ENCODE measurements around the gene SRXN1.

SRXN1 gene

DNA sequence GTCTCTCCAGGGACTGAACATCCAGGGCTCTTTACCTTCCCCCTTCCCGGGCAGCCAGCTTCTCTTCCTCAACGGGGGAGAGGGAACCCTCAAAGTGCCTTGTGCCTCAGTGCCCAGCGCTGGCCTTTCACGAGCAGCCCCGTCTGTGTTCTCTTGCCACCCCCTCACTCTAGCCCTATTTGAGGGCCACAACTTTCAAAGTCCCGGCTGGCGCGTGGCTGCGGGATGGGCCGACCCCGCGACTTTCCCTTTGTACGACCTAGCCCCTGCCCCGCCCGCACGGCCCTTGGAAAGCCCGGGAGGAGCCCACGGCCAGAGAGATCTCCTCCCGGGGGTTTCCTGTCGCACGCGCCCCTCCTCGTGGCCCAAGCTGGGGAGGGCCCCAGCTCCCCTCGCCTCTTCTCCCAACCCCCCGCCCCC, 22.0 kb upstream of the SRXN1 start:
- no peak for FAIRE-seq

DNA sequence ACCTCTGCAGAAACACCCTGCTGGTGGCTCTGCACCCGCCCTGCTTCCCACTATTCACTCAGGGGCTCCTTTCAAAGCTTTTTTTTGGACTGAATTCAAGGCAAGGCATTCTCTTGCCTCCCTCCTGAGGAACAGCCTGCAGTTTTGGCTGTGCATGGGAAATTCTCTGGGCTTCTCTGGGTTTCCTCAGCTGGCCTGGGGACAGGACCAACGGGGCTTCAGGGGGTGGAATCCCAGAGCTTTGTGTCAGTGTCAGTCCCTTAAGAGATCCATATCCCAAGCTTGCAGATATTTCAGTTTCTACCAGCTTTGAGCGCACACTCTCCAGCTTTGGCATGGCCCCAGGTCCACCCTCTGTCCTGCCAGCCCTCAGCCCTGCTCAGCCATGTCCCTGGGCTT, 20.6 kb upstream of the SRXN1 start:
- no peak for FAIRE-seq

DNA sequence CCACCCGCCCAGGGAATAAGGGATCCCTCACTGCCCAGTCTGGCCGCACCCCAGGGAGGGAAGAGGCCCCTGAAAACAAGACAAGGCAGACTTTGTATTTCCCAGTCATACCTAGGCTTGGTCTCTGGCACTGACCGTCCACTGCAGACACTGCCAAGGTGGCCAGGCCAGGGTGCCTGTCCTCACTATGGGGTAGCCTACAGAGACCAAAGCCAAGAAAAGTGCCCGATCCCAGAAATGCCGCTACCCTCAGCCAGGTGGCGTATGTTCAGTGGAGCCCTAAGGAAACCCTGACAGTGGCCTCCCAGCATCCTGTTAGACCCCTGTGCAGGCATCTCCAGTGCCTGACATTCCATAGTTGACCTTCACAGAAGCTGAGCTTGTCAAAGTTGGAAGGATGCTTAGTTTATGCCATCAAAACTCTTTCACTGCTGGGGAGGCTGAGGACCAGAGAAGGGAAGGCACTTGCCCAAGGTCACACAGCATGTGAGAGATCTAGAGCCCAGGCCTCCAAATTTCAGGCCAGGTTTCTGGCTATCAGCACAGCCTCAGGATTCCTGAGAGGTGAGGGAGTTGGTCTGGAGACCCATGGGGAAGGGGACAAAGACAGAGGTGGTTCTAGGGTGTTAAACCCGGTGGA, 20.1 kb upstream of the SRXN1 start:
- no peak for FAIRE-seq

DNA sequence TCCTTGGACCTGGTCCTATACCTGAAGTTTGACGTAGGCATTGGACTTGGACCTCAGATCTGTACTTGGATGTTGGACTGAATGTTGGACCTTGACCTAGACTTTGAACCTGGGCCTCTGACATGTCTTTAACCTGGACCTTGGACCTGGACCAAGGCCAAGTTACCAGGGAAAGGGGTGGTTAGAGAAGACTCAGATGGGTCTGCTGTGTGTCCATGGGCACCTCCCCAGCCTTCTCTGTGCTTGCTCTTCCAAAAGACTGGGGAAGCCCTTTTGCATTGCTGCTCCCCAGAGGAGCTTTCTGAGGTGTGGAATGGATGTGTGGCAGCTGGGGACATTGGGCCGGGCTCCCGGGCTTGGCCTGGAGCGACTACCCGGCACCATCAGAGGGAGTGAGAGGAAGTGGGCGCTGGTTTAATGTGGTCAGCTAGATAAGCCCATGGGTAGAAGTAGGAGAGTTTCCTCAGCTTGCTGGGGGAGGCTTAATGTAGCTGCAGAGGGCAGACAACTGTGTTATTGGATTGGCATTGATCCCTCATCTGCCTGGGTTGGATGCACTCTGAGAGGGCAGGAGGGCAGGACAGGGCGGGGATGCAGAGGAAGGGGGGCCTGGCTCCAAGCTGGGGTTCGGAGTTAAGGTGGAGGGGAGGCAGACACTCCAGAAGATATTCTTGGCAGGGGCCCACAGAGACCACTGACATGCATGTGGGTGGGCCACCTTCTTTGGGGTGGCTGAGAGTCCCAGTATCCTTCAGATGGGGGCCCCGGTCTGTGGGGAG, 18.4 kb upstream of the SRXN1 start:
- no peak for FAIRE-seq

DNA sequence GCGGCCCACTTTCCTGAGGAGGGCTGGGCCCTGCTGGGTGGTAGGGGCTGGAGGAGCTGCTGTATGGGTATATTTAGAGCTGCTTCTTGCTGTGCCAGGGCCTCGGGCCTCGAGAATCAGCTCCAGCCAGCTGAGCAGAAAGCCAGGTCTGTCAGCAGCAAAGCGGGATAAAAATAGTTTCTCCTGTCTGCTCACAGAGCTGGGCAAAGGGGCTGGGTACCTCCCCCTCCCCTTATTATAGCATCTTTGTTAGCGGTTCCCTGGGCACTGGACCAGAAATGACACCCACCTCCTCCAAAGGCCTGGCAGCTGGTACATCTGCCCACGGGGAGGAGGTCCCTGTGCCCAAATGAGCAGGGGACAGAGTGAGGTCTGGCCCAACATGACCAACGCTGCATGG, 16.6 kb upstream of the SRXN1 start:
- no peak for FAIRE-seq

DNA sequence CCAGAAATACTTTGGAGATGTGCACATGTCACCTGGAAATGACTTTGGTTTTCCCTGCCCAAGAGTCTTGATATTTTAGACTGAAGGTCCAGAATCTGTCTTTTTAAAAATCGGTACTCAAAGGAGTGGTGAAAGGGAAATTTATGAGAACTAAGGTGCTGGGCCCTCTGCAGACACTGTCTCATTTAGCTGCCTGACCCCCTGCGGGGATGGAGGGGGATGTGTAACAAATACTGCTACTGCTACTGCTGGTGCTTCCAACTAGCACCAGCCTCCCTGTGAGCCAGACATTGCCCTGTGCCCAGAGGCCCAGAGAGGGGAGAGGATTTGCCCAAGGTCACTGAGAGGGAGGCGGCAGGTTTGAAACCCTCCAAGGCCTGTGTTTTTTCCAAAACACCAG, 15.6 kb upstream of the SRXN1 start:
- no peak for FAIRE-seq

DNA sequence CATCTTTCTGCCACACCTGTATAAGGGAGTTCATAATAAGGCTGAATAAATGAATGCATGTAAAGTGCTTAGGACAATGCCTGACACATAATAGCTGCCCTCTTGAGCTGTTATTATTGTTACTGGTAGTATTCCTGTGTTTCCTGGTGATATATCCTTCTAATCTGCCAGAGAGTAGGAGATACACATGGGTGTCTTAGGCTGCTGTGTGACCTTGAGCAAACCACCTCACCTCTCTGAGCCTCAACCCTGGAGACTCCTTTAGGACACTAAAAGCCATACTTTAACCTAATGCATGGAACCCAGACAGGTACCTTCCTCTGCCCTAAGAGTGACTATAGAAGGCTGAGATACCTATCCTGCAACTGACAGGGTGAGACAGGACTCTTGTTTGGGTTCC, 15.1 kb upstream of the SRXN1 start:
- FAIRE-seq = no peak

DNA sequence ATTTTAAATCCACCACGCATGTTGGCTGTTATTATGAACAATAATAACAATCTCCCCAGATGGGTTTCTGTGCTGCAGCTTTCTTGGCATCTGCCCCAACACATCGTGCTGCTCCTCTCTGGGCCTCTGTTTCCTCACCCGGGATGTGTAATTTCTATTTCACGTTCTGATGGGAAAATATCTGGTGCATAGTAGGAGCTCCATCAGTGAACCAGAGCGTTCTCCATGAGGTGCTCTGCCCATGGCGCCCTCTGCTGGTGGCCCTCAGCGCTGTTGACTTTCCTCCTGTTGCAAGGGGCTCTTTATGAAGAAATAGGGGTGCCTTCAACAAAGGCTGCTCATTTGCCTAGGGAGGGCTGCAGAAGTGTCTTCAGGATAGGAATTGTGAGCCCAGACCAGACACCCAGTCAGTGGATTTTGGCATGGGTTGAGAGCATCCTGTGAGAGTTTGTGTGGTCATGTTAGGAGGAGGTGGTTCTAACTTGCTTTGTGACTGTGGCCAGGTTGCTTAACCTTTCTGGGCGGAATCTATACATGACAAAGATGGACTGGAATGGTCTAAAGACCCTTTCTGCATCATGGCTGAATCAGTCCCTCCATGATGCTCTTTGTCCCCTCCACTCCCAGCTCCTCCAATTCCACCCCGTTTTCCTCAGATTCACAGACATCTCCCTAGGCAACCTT, 14.5 kb upstream of the SRXN1 start:
- FAIRE-seq = no peak

DNA sequence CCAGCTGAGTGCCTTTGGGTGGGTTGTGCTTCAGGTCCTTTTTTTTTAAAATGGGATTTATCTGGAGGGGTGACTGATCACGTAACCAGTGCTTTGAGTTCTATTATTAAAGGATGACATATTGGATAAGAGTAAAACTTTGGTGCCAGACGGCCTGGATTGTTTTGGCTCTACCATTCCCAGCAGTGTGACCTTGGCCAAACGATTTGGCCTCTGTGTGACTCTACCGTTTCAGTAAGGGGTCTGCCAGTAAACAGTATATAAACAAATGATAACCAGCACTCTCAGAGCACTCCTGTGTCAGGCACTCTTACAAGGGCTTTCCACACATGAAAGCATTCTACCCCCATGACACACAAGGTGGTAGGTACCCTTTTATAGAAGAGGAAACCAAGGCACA, 13.9 kb upstream of the SRXN1 start:
- FAIRE-seq = no peak

DNA sequence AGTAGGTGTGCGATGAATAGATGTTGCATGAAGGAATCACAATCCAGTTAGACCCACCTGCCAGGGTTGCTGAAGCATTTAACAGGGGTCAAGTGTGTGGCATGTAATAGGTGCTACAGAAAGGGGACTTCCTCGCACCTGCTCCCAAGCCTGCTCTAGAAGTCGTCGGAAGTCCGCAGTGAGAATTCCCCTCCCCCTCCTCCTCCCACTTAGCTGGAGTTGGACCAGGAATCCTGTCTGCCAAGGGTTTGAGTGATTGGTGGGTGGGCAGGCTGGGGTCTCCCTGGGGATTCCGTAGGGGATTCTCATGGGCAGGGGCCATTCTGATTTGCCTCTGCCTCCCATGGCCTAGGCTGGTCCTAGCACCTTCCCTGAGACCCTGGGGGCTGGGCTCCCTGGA, 12.3 kb upstream of the SRXN1 start:
- no peak for FAIRE-seq

DNA sequence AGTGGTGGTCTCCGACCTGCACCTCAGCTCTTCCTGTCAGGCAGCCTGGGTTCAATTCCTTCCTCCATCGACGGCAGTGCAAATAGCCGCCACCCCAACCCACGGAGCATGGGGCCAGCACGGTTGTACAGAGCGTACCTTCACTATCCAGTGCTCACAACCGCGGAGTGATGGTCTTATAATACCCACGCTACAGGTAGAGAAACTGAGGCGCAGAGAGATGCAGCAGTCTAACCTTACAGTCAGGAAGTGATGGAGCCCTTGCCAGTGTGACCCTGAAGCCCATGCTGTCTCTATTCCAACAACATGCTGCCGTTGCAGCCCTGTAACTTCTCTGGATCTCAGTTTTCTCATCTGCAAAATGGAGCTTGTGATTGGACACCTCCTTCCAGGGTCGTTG, 11.6 kb upstream of the SRXN1 start:
- no peak for FAIRE-seq

DNA sequence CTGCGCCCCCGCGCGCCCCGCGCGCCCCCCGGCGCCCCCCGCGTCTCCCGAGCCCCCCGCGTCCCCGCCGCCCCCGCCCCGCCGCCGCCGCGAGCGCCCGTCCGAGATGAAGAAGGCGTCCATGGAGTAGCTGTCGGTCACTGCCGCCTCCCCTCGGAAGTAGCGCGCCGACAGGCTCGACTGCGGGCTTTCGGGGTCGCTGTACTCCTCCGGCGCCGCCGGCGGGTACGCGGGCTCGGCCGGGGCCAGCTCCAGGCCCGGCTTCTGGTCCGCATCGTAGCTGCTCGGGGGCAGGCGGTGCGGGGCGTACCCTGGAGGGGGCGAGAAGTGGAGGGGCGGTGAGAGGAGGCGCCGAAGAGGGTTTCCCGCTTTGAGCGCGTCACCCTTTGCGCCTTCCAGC, 11.2 kb upstream of the SRXN1 start:
- FAIRE-seq = no peak

DNA sequence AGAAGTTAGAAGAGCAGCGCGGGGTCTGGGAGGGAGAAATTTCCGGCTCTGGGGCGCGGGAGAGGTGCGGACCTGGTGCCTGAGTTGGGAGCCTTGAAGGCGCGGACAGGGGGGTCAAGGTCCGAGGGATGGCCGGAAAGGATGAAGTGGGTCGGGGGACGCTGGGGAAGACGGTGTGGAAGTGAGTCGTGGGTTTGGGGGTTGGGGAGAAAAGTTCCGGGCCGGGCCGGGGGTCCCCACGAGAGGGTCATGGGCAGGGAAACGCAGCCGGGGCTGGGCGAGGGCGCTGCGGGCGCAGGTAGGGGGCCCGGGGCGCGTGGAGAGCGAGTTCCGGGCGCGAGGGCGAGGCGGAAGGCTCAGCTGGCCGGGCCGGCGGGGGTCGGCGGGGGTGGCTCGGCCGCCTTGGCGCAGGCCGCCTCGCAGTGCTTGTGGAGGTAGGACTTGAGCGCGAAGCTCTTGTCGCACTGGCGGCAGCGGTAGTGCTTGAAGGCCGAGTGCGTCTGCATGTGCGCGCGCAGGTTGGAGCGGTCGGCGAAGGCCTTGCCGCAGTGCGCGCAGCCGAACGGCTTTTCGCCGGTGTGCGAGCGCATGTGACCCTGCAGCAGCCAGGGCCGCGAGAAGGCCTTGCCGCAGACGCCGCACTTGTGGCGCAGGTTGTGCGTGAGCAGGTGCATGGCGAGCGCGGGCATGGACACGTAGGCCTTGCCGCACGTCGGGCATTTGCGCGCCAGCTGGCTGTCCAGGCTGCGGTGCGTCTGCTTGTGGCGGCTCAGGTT, 10.5 kb upstream of the SRXN1 start:
- FAIRE-seq = no peak

DNA sequence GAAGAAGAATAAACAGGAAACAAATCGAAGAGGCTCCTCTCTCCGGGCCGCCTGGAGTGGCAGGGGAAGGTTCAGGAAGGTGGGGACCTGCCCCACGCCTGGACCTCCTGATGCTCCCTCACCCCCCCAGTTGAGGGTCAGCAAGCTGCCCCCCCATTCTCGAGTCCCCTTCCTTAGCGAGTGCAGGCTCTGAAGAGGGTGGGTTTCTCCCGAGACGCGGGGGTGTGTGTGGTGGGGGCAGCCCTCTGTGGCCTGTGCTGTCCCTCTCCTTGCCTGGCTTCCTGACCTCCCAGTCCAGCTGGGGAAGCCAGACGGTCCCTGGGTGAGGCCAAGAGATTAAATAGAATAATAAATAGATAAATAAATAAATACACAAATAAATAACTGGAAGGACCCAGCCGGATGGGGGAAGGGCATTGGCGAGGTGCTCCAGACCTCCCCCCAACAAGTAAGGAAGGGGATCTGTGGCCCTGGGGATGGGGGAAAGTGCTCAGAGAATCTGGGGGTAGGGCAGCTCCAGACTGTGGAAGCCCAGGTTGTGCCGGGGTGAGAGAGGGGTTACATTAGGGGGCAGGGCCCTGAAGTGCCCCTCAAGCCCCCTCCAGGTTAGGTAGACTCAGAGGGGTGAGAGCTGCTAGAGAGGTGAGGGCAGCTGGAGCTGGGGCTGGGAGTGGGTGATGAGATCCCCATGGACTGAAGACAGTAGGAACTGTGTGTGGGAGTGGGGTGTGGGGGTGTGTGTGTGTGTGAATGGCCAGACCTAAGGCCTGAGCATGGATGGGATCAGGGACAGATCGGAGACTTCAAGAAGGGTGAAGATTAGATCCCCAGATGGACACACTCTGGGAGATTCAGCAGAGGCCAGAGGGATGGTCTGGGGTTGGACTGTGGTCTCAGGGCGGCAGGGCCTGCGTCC, 9.5 kb upstream of the SRXN1 start:
- FAIRE-seq = no peak

DNA sequence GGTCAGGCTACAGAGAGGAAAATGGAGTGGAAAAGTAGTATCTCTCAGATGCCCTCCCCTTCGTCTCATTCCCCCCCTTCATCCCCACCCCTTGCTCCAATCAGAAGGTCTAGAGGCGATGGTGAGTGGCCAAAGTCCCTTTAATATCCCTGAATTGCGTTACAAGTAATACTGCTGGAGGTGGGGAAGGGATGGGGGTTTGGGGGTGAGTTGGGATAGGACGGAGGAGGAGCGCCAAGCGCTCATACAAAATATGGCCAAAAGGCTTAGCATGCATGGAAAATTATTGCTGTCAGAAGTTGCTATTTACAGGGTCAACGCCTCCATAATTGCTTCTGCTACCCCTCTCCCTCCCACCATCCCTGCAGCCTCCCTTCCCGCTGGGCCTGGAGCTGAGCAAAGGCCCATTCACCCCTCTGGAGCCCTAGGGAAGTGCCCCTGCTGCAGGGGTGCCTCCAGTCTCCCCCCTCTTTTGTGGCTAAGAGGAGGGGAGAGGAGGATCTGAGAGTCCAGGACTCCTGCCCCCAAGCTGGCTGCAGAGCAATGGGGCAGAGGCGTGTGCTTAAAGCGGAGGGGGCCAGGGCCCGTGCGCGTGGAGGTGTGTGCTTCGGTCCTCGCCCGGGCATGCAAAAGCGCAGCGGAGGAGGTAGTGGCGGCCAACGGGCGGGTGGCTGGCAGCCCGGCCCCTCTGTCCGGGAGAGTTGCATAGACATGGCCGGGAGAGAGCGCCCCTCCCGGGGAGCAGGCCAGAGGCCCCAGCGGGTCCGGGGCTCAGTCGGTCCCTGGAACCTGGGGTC, 8.7 kb upstream of the SRXN1 start:
- FAIRE-seq = no peak

DNA sequence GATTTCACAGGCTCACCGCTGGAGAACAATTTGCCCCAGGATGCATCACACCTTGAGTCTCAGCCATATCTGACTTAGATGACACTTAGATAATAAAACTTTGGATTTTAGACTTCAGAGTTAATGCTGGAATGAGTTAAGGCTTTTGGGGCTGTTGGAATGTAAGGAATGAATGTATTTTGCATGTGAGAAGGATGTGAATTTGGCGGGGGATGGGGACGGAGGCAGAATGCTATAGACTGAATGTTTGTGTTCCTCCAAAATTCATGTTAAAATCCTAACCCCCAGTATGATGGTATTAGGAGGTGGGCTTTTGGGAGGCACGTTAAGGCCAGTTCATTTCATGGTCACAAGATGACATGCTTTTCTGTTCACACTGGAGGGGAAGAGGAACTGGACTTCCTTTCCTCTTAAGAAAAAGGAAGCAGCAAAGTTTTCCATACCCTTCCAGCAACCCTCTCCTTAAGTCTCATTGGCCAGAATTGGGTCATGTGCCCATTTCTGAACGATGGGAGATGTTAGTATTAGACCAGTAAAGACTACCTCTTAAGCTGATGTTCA, 5.8 kb upstream of the SRXN1 start:
- FAIRE-seq = no peak

DNA sequence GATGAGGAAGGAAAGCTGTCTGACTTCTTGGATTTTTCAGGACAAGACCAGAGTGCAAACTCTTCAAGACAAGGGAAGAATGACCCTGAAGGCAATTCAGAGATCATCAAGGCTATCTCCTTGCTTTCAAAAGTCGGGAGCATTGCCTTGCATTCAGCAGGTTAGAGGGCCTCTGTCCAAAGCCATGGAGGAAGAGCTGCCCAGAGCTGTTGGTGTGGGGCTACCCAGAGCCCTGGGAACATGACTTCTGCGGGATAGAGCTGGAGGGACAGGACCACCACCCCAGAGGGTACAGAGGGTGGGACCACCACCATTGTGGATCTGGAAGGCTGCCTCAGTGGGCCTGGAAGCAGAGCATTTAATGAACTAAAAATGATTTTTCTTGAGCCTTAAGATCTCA, 5.2 kb upstream of the SRXN1 start:
- no peak for FAIRE-seq

DNA sequence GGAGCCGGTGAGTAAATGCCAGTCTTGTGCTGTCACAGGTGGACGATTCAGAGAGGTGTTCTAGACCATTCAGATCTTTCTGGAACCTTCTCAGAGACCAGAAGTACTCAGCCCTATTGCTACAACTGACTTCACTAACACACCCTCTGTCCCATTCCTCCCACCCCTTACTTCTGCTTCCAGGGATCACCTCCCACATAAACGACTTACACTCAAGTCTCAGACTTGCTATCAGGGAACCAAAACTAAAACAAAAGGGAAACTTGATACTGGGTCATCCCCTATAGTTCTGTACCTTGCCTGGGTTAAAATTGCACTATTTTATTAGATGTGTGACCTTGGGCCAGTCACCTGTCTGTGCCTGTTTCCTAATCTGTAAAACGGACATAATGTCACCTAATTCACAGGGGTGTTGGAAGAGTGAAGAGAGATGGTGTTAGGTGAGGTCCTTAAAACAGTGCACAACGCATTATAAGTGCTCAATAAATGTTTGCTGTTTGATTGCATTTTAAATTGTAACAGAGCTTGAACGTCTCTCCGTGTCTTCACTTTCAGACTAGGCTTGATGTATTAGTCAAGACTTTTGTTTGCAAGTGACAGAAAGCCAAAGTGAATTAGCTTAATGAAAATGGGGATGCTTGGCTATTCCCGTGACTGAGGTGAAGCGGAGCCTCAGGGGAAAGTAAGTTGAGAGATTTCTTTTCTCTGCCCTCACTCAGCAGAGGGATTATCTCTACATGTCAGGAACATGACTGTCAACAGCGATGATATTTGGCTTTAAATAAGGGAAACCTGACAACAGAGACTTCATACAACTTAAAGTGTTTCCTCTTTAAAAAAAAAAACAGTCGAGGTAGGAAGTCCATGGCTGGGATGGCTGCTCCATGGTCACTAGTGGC, 3.0 kb upstream of the SRXN1 start:
- no peak for FAIRE-seq

DNA sequence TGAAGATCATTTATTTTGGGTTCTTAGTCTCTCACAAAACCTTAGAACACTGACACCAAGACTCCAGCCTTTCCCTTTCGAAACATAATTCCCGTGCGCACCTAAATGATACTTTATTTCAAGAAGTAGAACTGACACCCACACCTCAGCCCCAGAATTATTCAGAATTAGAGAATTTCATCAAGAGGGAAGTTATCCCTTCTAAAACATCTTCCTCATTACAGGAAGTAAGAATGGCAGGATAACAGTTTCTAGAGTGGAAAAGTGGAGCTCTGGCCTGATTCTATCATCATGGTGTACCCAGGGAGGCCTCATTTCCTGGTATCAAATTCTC, 1.4 kb upstream of the SRXN1 start:
- FAIRE-seq = no peak

Measured in islet of Langerhans (tissue), 1 donor.